BLaER1 (cell line): Measurements from ENCODE around the gene TMUB2.
A peak's percentile ranks its signal among the peaks of the same experiment; 100 is the strongest.

Experiments
- H3K27ac ChIP-seq: shearing (Covaris generic); formaldehyde crosslinking; 2 replicates; pipeline ENCODE4 v1.8.1; 2022
- H3K27me3 ChIP-seq: shearing (Covaris generic); formaldehyde crosslinking; 2 replicates; pipeline ENCODE4 v1.8.1; 2022
- H3K36me3 ChIP-seq: shearing (Covaris generic); formaldehyde crosslinking; 2 replicates; pipeline ENCODE4 v1.8.1; 2022
- H3K4me1 ChIP-seq: shearing (Covaris generic); formaldehyde crosslinking; 2 replicates; pipeline ENCODE4 v1.8.1; 2022
- H3K4me2 ChIP-seq: shearing (Covaris generic); formaldehyde crosslinking; 2 replicates; pipeline ENCODE4 v1.8.1; 2022
- H3K4me3 ChIP-seq: shearing (Covaris generic); formaldehyde crosslinking; 2 replicates; pipeline ENCODE4 v1.8.1; 2022
- H3K9ac ChIP-seq: shearing (Covaris generic); formaldehyde crosslinking; 2 replicates; pipeline ENCODE4 v1.8.1; 2022
- H3K9me3 ChIP-seq: shearing (Covaris generic); formaldehyde crosslinking; 2 replicates; pipeline ENCODE4 v1.8.1; 2022
- H4K20me1 ChIP-seq: shearing (Covaris generic); formaldehyde crosslinking; 2 replicates; pipeline ENCODE4 v1.8.1; 2022
- Cebpa-rat ChIP-seq: shearing (Covaris generic); IDR thresholded peaks from 2 replicates; pipeline ENCODE4 v1.8.1; 2022

The TMUB2 gene

DNA sequence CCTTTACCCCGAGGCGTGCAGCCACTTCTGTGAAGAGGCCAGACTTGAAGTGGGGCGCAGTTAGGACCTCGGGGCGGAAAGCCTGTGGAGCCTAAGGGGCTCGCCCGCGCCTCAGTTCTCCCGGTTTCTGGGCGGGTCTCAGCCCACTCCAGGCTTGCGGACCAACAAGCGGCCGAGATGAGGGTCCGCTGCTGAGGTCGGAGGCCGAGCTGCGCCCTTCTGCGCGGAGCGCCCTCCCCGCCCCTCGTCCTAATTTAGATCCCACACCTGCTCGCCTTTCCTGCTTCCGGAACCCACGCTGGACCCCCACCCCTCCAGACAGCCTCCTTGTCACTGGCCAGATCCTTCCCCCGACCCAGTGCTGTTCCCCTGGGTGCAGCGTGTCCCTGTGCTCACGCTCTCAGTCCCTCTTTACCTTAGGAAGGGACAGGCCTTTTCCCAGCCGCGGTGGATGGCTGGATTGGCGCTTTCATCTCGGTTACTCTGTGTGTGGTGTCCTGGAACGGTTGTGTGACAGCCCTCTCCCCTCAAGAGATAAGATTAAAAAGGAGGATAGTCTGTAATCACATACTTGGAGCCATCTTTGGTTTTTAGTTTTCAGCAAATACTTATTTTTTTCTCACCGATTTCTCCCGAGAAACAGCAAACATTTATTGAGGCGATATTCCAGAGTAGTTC is 13.8 kb downstream of the TMUB2 start:
- Histone ChIP-seq H3K27ac (peak overlapping the region; percentile 91), H3K9me3 (no peaks in the 10 kb centered on the region), H3K9ac (peak overlapping the region; percentile 91), H3K27me3 (no peaks in the 10 kb centered on the region), H3K4me1 (peaks cover 54% of the 10 kb centered on the region), H4K20me1 (peaks cover 24% of the 10 kb centered on the region), H3K4me2 (peak overlapping the region; percentile 92), H3K36me3 (peaks cover 22% of the 10 kb centered on the region), H3K4me3 (peak overlapping the region; percentile 75)
- no peak for TF ChIP-seq Cebpa-rat

DNA sequence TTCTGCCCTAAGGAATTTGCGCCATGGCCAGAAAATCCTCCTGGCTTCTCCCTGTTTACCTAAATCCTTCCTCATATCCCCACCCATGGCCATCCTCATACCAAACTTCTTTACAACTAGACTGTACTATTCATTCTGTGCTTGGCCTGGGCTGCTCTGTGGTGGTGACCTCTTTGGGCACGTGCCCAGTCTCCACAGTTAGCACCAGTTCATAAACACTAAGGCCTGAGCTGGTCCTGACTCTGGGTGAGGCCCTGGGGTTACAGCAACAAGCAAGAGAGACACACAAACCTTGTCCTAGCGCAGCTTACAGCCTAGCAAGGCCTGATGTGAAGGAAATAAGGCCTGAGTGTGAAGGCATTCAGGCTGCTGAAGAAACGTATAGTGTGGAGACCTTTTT is 16.0 kb downstream of the TMUB2 start:
- Histone ChIP-seq H3K27ac (no peak overlapping the region), H3K4me3 (no peak overlapping the region)

DNA sequence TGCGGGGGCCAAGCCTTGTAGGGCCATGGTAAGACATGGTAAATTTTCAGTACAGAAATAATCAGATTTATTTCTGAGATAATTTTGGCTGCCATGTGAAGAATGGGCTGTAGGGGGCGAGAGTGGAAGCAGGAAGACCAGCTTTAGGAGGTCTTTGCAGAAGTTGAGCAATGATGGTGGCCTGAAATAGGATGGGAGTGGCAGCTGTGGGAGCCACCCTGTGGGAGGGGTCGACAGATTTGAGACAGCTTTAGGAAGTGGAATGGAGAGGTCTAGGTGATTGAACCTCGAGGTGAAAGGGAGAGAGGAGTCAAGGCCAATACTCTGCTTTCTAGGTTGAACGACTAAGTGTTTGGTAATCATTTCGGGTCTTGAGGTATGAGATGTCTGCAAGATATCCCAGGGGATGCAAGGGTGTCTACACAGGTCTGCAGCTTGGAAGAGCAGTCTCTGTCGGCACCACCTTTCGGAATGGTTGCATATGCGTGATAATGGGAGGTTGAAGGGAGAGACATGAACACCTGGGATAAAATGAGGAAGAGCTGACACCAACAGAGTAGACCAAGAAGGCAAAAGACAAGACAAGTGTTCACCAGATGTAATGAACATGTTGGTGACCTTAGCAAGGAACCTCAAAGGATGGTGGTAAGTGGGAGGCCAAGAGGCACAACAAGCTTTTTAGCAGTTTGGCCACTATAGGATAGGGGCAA is 17.1 kb downstream of the TMUB2 start:
- TF ChIP-seq Cebpa-rat, result peak; percentile 98
- Histone ChIP-seq H3K27me3 (no peaks in the 10 kb centered on the region), H3K36me3 (peaks cover 35% of the 10 kb centered on the region), H3K4me1 (peaks cover 36% of the 10 kb centered on the region), H3K27ac (no peak overlapping the region), H3K4me3 (no peak overlapping the region), H4K20me1 (peaks cover 10% of the 10 kb centered on the region), H3K9me3 (no peaks in the 10 kb centered on the region), H3K9ac (no peak overlapping the region), H3K4me2 (peak overlapping the region; percentile 31)

More for the DNA sequence above, 16.0 kb downstream of the TMUB2 start:
- Histone ChIP-seq H3K4me1 (peaks cover 42% of the 10 kb centered on the region), H3K27me3 (no peaks in the 10 kb centered on the region), H3K4me2 (peak overlapping the region; percentile 2; the same call in 1 of the 2 replicates), H3K9me3 (no peaks in the 10 kb centered on the region), H4K20me1 (peaks cover 20% of the 10 kb centered on the region), H3K9ac (no peak overlapping the region), H3K36me3 (peaks cover 24% of the 10 kb centered on the region)
- no peak for TF ChIP-seq Cebpa-rat

DNA sequence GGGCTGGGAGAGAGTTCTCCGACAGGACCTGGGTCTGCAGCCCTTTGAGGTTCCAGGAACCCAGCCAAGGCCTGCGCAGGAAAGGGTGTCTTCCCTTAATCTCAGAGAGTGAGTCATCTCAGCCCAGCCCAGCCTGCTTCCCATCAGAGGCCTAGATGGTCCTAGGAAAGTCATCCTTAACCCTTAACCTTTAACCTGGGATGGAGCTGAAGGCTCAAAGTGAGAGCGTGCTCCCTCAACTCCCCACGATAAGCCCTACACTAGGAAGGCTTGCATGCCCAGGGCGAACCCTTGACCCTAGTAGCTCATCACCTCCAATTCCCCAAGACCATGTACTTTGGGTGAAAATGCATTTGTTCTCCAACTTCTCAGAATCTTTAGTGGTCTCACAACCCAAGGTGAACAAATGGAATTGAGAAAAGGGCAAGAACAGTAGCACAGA is 17.7 kb downstream of the TMUB2 start:
- no peak overlapping the region for H3K9ac ChIP-seq

DNA sequence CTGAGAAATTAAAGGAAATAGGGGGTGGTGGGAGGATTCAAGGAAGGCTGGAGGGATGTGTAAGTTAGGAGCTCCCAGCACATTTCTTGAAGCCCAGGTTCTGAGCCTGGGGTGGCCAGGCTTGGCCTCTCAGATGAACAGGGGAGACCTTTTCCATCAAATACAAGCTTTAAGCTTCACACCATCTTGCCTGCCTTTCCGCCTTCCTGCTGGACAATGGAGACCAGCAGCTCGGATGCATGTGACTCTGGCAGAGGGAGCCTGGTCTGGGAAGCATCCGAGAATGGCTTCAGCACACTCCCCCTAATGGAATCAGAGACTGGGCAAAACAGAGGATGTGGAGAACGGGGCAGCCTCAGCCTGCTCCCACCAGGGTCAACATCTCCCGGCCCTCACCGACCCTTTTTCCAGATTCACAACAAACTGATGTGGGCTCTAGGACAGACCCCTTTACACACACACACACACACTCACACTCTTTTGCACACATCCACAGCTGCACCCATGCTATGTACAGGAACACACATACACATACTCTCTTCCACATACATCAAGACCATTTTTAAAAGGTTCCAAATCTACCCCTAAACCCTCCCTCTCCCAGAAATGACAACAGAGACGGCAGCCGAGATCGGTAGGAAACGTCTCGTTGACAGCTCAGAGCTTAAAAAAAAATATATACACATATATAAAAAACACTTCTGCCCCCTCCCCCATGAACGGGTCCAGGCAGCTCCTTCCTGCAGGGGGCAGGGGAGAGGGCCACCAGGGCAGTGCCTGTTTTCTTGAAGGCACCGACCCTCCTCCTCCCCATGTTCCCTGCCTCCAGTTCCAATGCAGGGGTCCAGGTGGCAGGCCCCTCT is 19.4 kb downstream of the TMUB2 start:
- Histone ChIP-seq H3K4me3 (no peak overlapping the region), H3K36me3 (peaks cover 55% of the 10 kb centered on the region), H4K20me1 (peaks cover 29% of the 10 kb centered on the region), H3K27ac (no peak overlapping the region), H3K9ac (no peak overlapping the region), H3K9me3 (no peaks in the 10 kb centered on the region), H3K27me3 (no peaks in the 10 kb centered on the region), H3K4me1 (peaks cover 46% of the 10 kb centered on the region), H3K4me2 (no peak overlapping the region)
- no peak for TF ChIP-seq Cebpa-rat

More for the DNA sequence above, 17.7 kb downstream of the TMUB2 start:
- no peak overlapping the region for H3K4me3 ChIP-seq
- TF ChIP-seq Cebpa-rat, result no peak
- no peak overlapping the region for H3K27ac ChIP-seq
- H4K20me1 ChIP-seq, result peaks cover 13% of the 10 kb centered on the region
- no peaks in the 10 kb centered on the region for H3K27me3 ChIP-seq
- H3K36me3 ChIP-seq, result peaks cover 41% of the 10 kb centered on the region
- H3K4me2 ChIP-seq, result no peak overlapping the region
- H3K4me1 ChIP-seq, result peaks cover 36% of the 10 kb centered on the region
- H3K9me3 ChIP-seq, result no peaks in the 10 kb centered on the region

DNA sequence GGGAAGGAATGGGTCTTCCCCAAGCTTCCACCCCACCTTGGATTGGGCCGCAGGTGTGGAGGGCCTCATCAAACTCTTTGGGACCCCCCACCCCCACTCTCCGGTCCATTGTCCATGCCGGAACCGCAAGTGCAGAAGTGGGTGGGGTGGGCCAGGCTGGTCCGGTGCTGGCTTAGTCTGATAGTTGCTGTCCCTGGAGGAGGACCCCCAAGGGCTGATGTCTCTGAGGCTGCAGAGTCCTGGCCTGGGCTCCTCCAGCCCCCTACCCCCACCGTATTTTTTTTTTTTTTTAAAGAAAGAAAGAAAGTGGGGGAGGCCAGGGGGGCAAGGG is 20.0 kb downstream of the TMUB2 start:
- H3K9ac ChIP-seq, result 0 out of 2 replicates have a peak overlapping the region, but pooled peaks have one; percentile 6
- H4K20me1 ChIP-seq, result peaks cover 35% of the 10 kb centered on the region
- no peak for TF ChIP-seq Cebpa-rat
- H3K4me3 ChIP-seq, result no peak overlapping the region
- H3K36me3 ChIP-seq, result peaks cover 61% of the 10 kb centered on the region
- H3K27me3 ChIP-seq, result no peaks in the 10 kb centered on the region
- H3K4me1 ChIP-seq, result peaks cover 46% of the 10 kb centered on the region
- no peak overlapping the region for H3K4me2 ChIP-seq
- H3K9me3 ChIP-seq, result no peaks in the 10 kb centered on the region
- no peak overlapping the region for H3K27ac ChIP-seq

DNA sequence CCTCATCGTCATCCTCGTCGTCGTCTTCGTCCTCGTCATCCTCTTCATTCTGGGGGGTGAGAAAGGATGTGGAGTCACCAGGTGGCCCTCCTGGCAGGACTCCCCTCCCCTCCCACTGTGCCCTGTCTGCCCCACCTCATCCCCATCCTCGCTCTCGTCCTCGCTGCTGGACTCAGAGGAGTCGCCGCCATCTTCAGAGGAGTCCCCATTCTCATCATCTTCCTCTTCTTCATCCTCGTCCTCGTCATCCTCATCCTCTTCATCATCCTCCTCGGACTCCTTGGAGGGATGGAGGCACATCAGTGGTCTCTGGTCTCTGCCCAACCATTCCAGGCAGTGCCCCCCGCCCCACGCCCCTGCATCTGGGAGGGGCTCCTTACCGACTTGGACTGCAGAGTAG is 20.5 kb downstream of the TMUB2 start:
- TF ChIP-seq Cebpa-rat, result no peak
- Histone ChIP-seq H3K36me3 (peaks cover 65% of the 10 kb centered on the region), H3K27me3 (no peaks in the 10 kb centered on the region), H4K20me1 (peaks cover 35% of the 10 kb centered on the region), H3K27ac (no peak overlapping the region), H3K4me1 (peaks cover 45% of the 10 kb centered on the region), H3K4me3 (no peak overlapping the region), H3K9me3 (no peaks in the 10 kb centered on the region), H3K9ac (no peak overlapping the region), H3K4me2 (no peak overlapping the region)

DNA sequence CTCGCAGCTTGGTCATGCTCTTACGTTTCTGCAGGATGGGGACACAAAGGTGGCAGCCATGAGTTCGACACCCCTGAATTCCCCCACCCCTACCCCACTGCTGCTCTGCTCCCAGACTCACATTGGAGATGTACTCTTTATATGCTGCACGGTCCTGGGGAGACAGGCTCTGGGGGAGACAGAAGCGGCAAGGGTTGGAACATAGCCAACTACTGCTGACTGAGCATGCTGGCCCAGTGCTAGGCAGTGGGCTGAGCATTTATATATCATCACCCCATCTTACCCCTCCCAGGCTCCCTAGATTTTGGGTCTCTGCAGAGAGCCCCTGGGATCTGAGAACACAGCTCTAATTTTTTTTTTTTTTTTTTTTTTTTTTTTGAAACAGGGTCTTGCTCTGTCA is 21.0 kb downstream of the TMUB2 start:
- Histone ChIP-seq H3K4me2 (no peak overlapping the region), H3K36me3 (peaks cover 69% of the 10 kb centered on the region), H3K9ac (0 out of 2 replicates have a peak overlapping the region, but pooled peaks have one; percentile 6), H3K4me3 (no peak overlapping the region), H4K20me1 (peaks cover 38% of the 10 kb centered on the region), H3K9me3 (no peaks in the 10 kb centered on the region), H3K27ac (no peak overlapping the region), H3K27me3 (no peaks in the 10 kb centered on the region), H3K4me1 (peaks cover 45% of the 10 kb centered on the region)
- TF ChIP-seq Cebpa-rat, result no peak

DNA sequence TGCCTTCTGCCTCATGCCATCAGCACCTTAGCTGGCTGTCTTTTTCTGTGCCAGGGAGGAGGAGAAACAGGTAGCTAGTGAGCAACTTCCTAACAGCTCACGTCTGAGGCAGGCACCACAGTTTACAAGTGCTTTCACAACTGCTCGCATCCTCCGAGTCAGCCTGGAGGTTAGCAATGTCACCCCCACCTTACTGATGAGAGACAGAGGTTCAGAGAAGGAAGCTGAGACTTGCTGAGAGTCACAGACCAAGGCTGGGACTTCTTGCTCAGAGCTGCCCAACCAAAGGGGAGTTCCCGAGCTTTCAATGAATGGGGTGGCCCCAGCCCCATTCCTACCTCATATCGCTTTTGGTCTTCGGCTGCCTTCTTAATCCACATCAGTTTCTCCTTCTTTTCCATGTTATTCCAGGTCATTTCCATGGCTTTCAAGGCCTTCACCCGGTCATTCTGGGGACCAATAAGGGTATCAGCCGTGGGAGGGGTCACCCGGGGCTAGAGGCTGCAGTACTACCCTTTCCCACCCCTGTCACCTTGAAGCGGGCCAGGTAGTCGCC is 23.1 kb downstream of the TMUB2 start:
- peak overlapping the region; percentile 86; the same call in 1 of the 2 replicates for H3K27ac ChIP-seq
- H3K9me3 ChIP-seq, result no peaks in the 10 kb centered on the region
- H3K36me3 ChIP-seq, result peaks cover 90% of the 10 kb centered on the region
- H3K4me3 ChIP-seq, result no peak overlapping the region
- H3K9ac ChIP-seq, result peak overlapping the region; percentile 34; the same call in 1 of the 2 replicates
- no peak for TF ChIP-seq Cebpa-rat
- peak overlapping the region; percentile 76 for H3K4me2 ChIP-seq
- no peaks in the 10 kb centered on the region for H3K27me3 ChIP-seq
- H4K20me1 ChIP-seq, result peaks cover 59% of the 10 kb centered on the region
- H3K4me1 ChIP-seq, result peaks cover 51% of the 10 kb centered on the region
